Measurements from ENCODE around the gene SMIM13. TPM values are rescaled to one million over a fixed set of nuclear protein-coding genes. Genes with fewer than 3 reads are reported as not detected.

SMIM13 gene
- total RNA-seq, 1 experiment from 2014 or later = 15.7 TPM

GRCh38 chr6:11096109-11096508, 2.5 kb downstream of the SMIM13 start:
- intact Hi-C loops (cut with micrococcal nuclease) = no loop called here
- Histone ChIP-seq H3K4me1 (ENCODE audit: control insufficient read depth in 1 of 2, insufficient read depth in 2 of 2, low read length in 2 of 2) (peaks cover 13 to 26% of the 10 kb centered on the region in 2 experiments), H3K27ac (ENCODE audit: low read depth, low read length) (peak overlapping the region; percentile 81; the same call in 1 of the 2 replicates), H3K79me2 (ENCODE audit: insufficient read depth, low read length) (peaks cover 67% of the 10 kb centered on the region), H3K27me3 (ENCODE audit: insufficient read depth, low read length) (no peaks in the 10 kb centered on the region), H3K36me3 (ENCODE audit: control insufficient read depth in 1 of 2, insufficient read depth in 2 of 2, low read length in 2 of 2) (0 out of 4 replicates have a peak, but pooled peaks cover 0 to 3% of the 10 kb centered on the region in 2 experiments), H3K9me2 (ENCODE audit: insufficient read depth) (no peaks in the 10 kb centered on the region), H4K20me1 (ENCODE audit: insufficient read depth) (peaks cover 10% of the 10 kb centered on the region; the same call in 1 of the 2 replicates), H3K9ac (ENCODE audit: low read length) (peak overlapping the region; percentile 89), H2AFZ (ENCODE audit: low read depth, low read length, poor library complexity, severe bottlenecking) (no peak overlapping the region), H3K4me2 (ENCODE audit: low read length) (peak overlapping the region; percentile 89), H3K9me3 (ENCODE audit: control insufficient read depth in 1 of 2, insufficient read depth in 1 of 2, low read depth in 1 of 2, low read length in 2 of 2) (no peaks in the 10 kb centered on the region), H3K4me3 (replicated peaks in 1 of 2; ENCODE audit: low read depth in 1 of 2, low read length in 2 of 2) (peak overlapping the region; percentile 75 to 85; a peak in 3 of 4 replicates)
- ChIA-PET CTCF (interaction anchor here (1.1 kb wide), 1 partner anchor 401 kb away, joined by 4 read pairs; no protein-coding TSS in a partner anchor), POLR2A (interaction anchor here (1.0 kb wide), 1 partner anchor 57 kb away, joined by 3 read pairs; no protein-coding TSS in a partner anchor), RAD21 (ENCODE audit: low non-redundant PET in 1 of 2, low total read pairs in 2 of 2, uncharacterized antibody in 2 of 2, unreplicated experiment in 2 of 2) (no interaction called here)
- DNase-seq (ENCODE audit: low read depth, low spot score) = peak; percentile 54
- peak; percentile 39 for ATAC-seq
- no TSS peak for BruUV-seq (replicated peaks)
- TF ChIP-seq CEBPB (IDR thresholded peaks at IDR 0.05; ENCODE audit: low read depth) (peak; percentile 81), SRF (IDR thresholded peaks at IDR 0.05; ENCODE audit: low read depth) (no peak)

GRCh38 chr6:11097476-11097875, 3.8 kb downstream of the SMIM13 start:
- RAD21 ChIA-PET (ENCODE audit: low non-redundant PET in 1 of 2, low total read pairs in 2 of 2, uncharacterized antibody in 2 of 2, unreplicated experiment in 2 of 2) = no interaction called here
- intact Hi-C loops (cut with micrococcal nuclease) = no loop called here
- no peaks in the 10 kb centered on the region for H3K9me3 ChIP-seq (ENCODE audit: control insufficient read depth in 1 of 2, insufficient read depth in 1 of 2, low read depth in 1 of 2, low read length in 2 of 2)
- no peaks in the 10 kb centered on the region for H3K27me3 ChIP-seq (ENCODE audit: insufficient read depth, low read length)
- H3K27ac ChIP-seq (ENCODE audit: low read depth, low read length) = no peak overlapping the region
- H3K4me2 ChIP-seq (ENCODE audit: low read length) = no peak overlapping the region
- H4K20me1 ChIP-seq (ENCODE audit: insufficient read depth) = peaks cover 13% of the 10 kb centered on the region; the same call in 1 of the 2 replicates
- H3K79me2 ChIP-seq (ENCODE audit: insufficient read depth, low read length) = peaks cover 81% of the 10 kb centered on the region
- H3K9me2 ChIP-seq (ENCODE audit: insufficient read depth) = no peaks in the 10 kb centered on the region
- no peak overlapping the region for H3K9ac ChIP-seq (ENCODE audit: low read length)
- 0 out of 4 replicates have a peak, but pooled peaks cover 0 to 6% of the 10 kb centered on the region in 2 experiments for H3K36me3 ChIP-seq (ENCODE audit: control insufficient read depth in 1 of 2, insufficient read depth in 2 of 2, low read length in 2 of 2)
- TF ChIP-seq CTCF (IDR thresholded peaks at IDR 0.05 in 2 of 3, conservative IDR thresholded peaks at IDR 0.05 in 1 of 3; ENCODE audit: borderline replicate concordance in 1 of 3, insufficient read depth in 1 of 3, low read depth in 2 of 3, low read length in 2 of 3) = no peak
- no peak for DNase-seq (ENCODE audit: low read depth, low spot score)
- H2AFZ ChIP-seq (ENCODE audit: low read depth, low read length, poor library complexity, severe bottlenecking) = no peak overlapping the region
- CTCF ChIA-PET = no interaction called here
- no peak for ATAC-seq
- H3K4me3 ChIP-seq (replicated peaks in 1 of 2; ENCODE audit: low read depth in 1 of 2, low read length in 2 of 2) = no peak overlapping the region
- POLR2A ChIA-PET = no interaction called here
- H3K4me1 ChIP-seq (ENCODE audit: control insufficient read depth in 1 of 2, insufficient read depth in 2 of 2, low read length in 2 of 2) = peaks cover 13 to 25% of the 10 kb centered on the region in 2 experiments
- no TSS peak for BruUV-seq (replicated peaks)

Measured in HCT116 (cell line).